ENCODE data around the gene MMP8.

The MMP8 gene

GRCh38 chr11:102719620-102720277 lies 5.0 kb downstream of the MMP8 start:
- no peaks in the 10 kb centered on the region for H3K4me1 ChIP-seq (ENCODE audit: control insufficient read depth, insufficient read depth, low read length, poor library complexity, severe bottlenecking)
- WGBS, 2 experiments (ENCODE audit: insufficient coverage in 2 of 2) = 64 to 73% methylated on average over 4 of the region's 4 CpGs
- no peaks in the 10 kb centered on the region for H3K9me3 ChIP-seq (ENCODE audit: control insufficient read depth, low read length)
- H3K27ac ChIP-seq (ENCODE audit: low read depth, low read length, severe bottlenecking) = no peak overlapping the region
- no peaks in the 10 kb centered on the region for H3K36me3 ChIP-seq (ENCODE audit: control insufficient read depth, insufficient read depth, low read length)
- H3K4me3 ChIP-seq (ENCODE audit: extremely low read depth, insufficient read depth, low read length, poor library complexity, severe bottlenecking) = no peak overlapping the region

GRCh38 chr11:102717280-102717679 lies 7.5 kb downstream of the MMP8 start:
- H3K4me3 ChIP-seq (ENCODE audit: extremely low read depth, insufficient read depth, low read length, poor library complexity, severe bottlenecking) = no peak overlapping the region
- no peak overlapping the region for H3K27ac ChIP-seq (ENCODE audit: low read depth, low read length, severe bottlenecking)
- no peaks in the 10 kb centered on the region for H3K9me3 ChIP-seq (ENCODE audit: control insufficient read depth, low read length)
- no peaks in the 10 kb centered on the region for H3K36me3 ChIP-seq (ENCODE audit: control insufficient read depth, insufficient read depth, low read length)
- H3K4me1 ChIP-seq (ENCODE audit: control insufficient read depth, insufficient read depth, low read length, poor library complexity, severe bottlenecking) = no peaks in the 10 kb centered on the region

DNA sequence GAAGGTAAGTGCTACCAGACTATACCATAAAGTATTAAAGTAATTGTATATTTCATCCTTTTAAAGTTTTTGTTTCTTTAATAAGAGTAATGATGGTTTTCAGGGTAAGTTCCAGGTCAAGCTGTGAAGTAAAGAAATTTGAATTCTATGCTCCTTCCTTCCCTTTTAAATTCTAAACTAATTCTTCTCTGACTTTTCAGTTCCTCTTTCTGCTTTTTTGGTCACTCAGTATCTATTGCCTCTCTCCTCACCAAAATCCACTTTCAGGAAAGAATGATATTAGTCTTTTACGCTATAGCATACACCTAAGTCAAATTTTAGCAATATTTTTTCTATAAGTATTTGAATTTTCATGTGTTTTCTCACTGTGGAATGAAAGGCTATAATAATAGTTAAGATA lies 8.2 kb downstream of the MMP8 start:
- H3K36me3 ChIP-seq (ENCODE audit: control insufficient read depth, insufficient read depth, low read length) = no peaks in the 10 kb centered on the region
- no peaks in the 10 kb centered on the region for H3K9me3 ChIP-seq (ENCODE audit: control insufficient read depth, low read length)
- no peak overlapping the region for H3K4me3 ChIP-seq (ENCODE audit: extremely low read depth, insufficient read depth, low read length, poor library complexity, severe bottlenecking)
- no peaks in the 10 kb centered on the region for H3K4me1 ChIP-seq (ENCODE audit: control insufficient read depth, insufficient read depth, low read length, poor library complexity, severe bottlenecking)
- H3K27ac ChIP-seq (ENCODE audit: low read depth, low read length, severe bottlenecking) = no peak overlapping the region
- WGBS, 2 experiments (ENCODE audit: insufficient coverage in 2 of 2) = no CpG with 5 or more reads among the region's 1 CpG

DNA sequence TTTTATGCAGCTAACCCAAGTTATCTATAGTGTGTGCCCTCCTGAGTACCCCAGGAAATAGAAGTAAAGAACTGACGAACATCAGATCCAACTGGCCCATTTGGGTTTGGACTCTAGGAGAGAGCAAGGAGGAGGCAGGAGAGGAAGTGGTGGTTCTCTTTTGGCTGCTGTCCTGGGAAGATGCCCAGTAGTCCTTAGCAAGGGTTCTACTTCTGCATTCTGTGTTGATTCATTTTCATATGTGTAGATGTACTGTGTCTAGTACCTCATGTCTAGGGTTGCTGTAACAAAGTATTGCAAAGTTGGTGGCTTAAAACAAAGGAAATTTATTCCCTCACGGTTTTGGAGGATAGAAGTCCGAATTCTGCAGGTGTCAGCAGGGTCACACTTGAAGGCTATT lies 12.6 kb downstream of the MMP8 start:
- Histone ChIP-seq H3K36me3 (ENCODE audit: control insufficient read depth, insufficient read depth, low read length) (no peaks in the 10 kb centered on the region), H3K4me3 (ENCODE audit: extremely low read depth, insufficient read depth, low read length, poor library complexity, severe bottlenecking) (no peak overlapping the region), H3K9me3 (ENCODE audit: control insufficient read depth, low read length) (no peaks in the 10 kb centered on the region), H3K4me1 (ENCODE audit: control insufficient read depth, insufficient read depth, low read length, poor library complexity, severe bottlenecking) (no peaks in the 10 kb centered on the region), H3K27ac (ENCODE audit: low read depth, low read length, severe bottlenecking) (no peak overlapping the region)
- 85 to 96% methylated on average over 3 of the region's 3 CpGs for WGBS, 2 experiments (ENCODE audit: insufficient coverage in 2 of 2)

DNA sequence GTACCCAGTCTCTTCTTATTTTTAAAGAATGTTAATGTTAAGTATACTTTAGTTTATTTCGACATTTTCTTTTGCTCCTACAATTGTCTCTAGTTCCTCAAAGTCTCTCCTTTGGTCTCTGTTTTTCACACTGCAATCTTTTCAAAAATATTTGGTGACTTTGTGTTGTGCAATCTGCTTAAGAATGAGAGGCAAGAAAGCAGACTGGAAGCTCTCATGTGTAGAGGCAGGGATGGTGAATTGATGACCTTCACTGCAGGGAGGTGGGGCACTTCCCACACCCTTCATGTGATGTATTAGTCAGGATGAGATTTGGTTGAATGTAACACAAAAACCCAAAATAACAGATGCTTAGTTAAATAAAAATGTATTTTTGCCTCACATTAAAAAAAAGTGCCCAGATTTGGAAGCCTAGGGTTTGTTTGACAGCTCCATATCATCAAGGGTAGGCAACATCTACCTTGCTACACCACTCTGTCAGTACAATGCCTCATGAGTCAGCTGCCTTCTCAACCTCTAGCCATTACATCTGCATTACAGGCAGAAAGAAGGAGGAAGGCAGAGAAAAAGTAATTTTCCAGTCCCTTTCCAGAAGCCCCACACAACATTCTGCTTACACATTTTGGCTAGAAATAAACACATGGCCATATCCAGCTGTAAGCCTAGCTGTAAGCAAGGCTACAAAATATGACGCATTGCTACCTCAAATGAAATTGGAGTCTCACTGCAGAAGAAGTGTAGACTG lies 15.4 kb downstream of the MMP8 start:
- H3K4me1 ChIP-seq (ENCODE audit: control insufficient read depth, insufficient read depth, low read length, poor library complexity, severe bottlenecking) = no peaks in the 10 kb centered on the region
- WGBS, 2 experiments (ENCODE audit: insufficient coverage in 2 of 2) = 80 to 100% methylated on average over 1 of the region's 2 CpGs
- no peak overlapping the region for H3K27ac ChIP-seq (ENCODE audit: low read depth, low read length, severe bottlenecking)
- H3K9me3 ChIP-seq (ENCODE audit: control insufficient read depth, low read length) = no peaks in the 10 kb centered on the region
- no peak overlapping the region for H3K4me3 ChIP-seq (ENCODE audit: extremely low read depth, insufficient read depth, low read length, poor library complexity, severe bottlenecking)
- H3K36me3 ChIP-seq (ENCODE audit: control insufficient read depth, insufficient read depth, low read length) = no peaks in the 10 kb centered on the region

DNA sequence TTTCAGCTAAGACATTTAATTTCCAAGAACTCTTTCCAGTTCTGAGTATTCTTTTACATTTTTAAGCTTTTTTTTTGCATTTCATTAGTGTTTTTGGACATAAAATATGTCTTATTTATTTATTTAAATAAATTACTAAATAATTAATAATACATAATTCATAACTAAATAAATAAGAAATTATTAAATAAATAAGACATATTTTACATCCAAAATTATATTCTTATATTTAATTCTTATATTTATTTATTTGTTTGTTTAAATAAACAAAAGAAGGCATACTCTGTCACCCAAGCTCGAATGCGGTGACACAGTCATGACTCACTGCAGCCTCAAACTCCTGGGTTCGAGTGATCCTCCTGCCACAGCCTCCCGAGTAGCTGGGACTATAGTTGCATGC lies 16.1 kb downstream of the MMP8 start:
- Histone ChIP-seq H3K4me1 (ENCODE audit: control insufficient read depth, insufficient read depth, low read length, poor library complexity, severe bottlenecking) (no peaks in the 10 kb centered on the region), H3K4me3 (ENCODE audit: extremely low read depth, insufficient read depth, low read length, poor library complexity, severe bottlenecking) (no peak overlapping the region), H3K27ac (ENCODE audit: low read depth, low read length, severe bottlenecking) (no peak overlapping the region), H3K36me3 (ENCODE audit: control insufficient read depth, insufficient read depth, low read length) (no peaks in the 10 kb centered on the region), H3K9me3 (ENCODE audit: control insufficient read depth, low read length) (no peaks in the 10 kb centered on the region)
- 81% methylated on average over 3 of the region's 4 CpGs; no CpG with 5 or more reads in 1 of the 2 experiments for WGBS, 2 experiments (ENCODE audit: insufficient coverage in 2 of 2)

- H3K9me3 ChIP-seq (ENCODE audit: control insufficient read depth, low read length) = no peaks in the 10 kb centered on the region
- H3K4me3 ChIP-seq (ENCODE audit: extremely low read depth, insufficient read depth, low read length, poor library complexity, severe bottlenecking) = no peak within 1 kb of the TSS
- H3K36me3 ChIP-seq (ENCODE audit: control insufficient read depth, insufficient read depth, low read length) = no peaks in the 10 kb centered on the region
- no peak within 1 kb of the TSS for H3K27ac ChIP-seq (ENCODE audit: low read depth, low read length, severe bottlenecking)
- 83% methylated on average over 1 of the region's 5 CpGs; no CpG with 5 or more reads in 1 of the 2 experiments for WGBS, 2 experiments (ENCODE audit: insufficient coverage in 2 of 2)
- H3K4me1 ChIP-seq (ENCODE audit: control insufficient read depth, insufficient read depth, low read length, poor library complexity, severe bottlenecking) = no peaks in the 10 kb centered on the region
Observed at GRCh38 chr11:102705626-102706025, 19.1 kb downstream of the MMP8 start, which contains the start of gene MMP27. MMP27 (minus strand) TSS chr11:102705769; CDS start chr11:102705714, 55 bp downstream.

DNA sequence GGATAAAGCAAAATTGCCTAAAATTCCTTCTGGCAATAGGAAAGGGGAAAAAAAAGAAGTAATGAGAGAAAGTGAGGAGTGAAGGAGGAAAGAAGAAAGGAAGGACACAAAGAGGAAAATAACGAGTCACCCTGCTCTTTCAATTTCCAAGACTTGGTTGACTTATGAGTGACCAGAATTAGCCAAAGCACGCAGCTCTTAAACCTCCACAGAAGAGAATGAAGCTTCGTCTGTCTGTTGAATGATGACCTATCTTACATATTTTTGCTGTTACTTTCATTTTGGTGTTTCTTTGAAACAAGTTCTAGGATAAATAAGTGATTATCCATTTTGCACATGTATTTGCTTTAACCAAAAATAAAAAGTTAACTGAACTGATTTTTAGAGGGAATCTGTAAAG lies 19.9 kb downstream of the MMP8 start:
- WGBS, 2 experiments (ENCODE audit: insufficient coverage in 2 of 2) = 83 to 96% methylated on average over 1 to 3 of the region's 3 CpGs
- no peaks in the 10 kb centered on the region for H3K9me3 ChIP-seq (ENCODE audit: control insufficient read depth, low read length)
- H3K36me3 ChIP-seq (ENCODE audit: control insufficient read depth, insufficient read depth, low read length) = no peaks in the 10 kb centered on the region
- H3K4me1 ChIP-seq (ENCODE audit: control insufficient read depth, insufficient read depth, low read length, poor library complexity, severe bottlenecking) = no peaks in the 10 kb centered on the region
- H3K4me3 ChIP-seq (ENCODE audit: extremely low read depth, insufficient read depth, low read length, poor library complexity, severe bottlenecking) = no peak overlapping the region
- H3K27ac ChIP-seq (ENCODE audit: low read depth, low read length, severe bottlenecking) = no peak overlapping the region

- Histone ChIP-seq H3K9me3 (ENCODE audit: control insufficient read depth, low read length) (no peaks in the 10 kb centered on the region), H3K27ac (ENCODE audit: low read depth, low read length, severe bottlenecking) (no peak overlapping the region)
- 100% methylated on average over 2 of the region's 3 CpGs for whole genome bisulfite sequencing, 2 experiments (ENCODE audit: insufficient coverage in 2 of 2)
Observed at GRCh38 chr11:102703826-102704493, 20.8 kb downstream of the MMP8 start.

GRCh38 chr11:102695201-102695600 lies 29.6 kb downstream of the MMP8 start:
- H3K9me3 ChIP-seq (ENCODE audit: control insufficient read depth, low read length) = no peaks in the 10 kb centered on the region
- WGBS, 2 experiments (ENCODE audit: insufficient coverage in 2 of 2) = 100% methylated on average over 1 of the region's 3 CpGs
- no peaks in the 10 kb centered on the region for H3K4me1 ChIP-seq (ENCODE audit: control insufficient read depth, insufficient read depth, low read length, poor library complexity, severe bottlenecking)
- H3K4me3 ChIP-seq (ENCODE audit: extremely low read depth, insufficient read depth, low read length, poor library complexity, severe bottlenecking) = no peak overlapping the region
- H3K27ac ChIP-seq (ENCODE audit: low read depth, low read length, severe bottlenecking) = no peak overlapping the region
- no peaks in the 10 kb centered on the region for H3K36me3 ChIP-seq (ENCODE audit: control insufficient read depth, insufficient read depth, low read length)

More at GRCh38 chr11:102703826-102704493, 20.8 kb downstream of the MMP8 start:
- Histone ChIP-seq H3K36me3 (ENCODE audit: control insufficient read depth, insufficient read depth, low read length) (no peaks in the 10 kb centered on the region), H3K4me3 (ENCODE audit: extremely low read depth, insufficient read depth, low read length, poor library complexity, severe bottlenecking) (no peak overlapping the region), H3K4me1 (ENCODE audit: control insufficient read depth, insufficient read depth, low read length, poor library complexity, severe bottlenecking) (no peaks in the 10 kb centered on the region)

DNA sequence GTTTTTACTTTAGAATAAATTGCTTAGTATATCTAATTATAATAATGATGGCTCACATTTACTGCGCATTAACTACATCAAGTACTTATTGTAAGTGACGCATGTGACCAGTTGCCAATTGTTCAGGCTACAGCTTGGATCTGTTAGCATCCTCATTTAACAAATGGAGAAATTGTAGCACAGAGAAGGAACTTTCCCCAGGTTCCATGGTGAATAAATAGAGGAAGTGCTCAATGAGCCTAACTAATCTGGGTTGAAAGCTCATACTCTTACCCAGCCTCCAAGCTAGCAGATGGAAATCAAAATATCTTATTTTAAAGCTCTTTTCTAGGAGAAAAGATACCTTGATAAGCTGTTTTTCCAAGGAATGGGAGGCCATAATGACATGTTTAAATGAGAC lies 39.0 kb downstream of the MMP8 start:
- Histone ChIP-seq H3K4me1 (ENCODE audit: control insufficient read depth, insufficient read depth, low read length, poor library complexity, severe bottlenecking) (no peaks in the 10 kb centered on the region), H3K4me3 (ENCODE audit: extremely low read depth, insufficient read depth, low read length, poor library complexity, severe bottlenecking) (no peak overlapping the region), H3K27ac (ENCODE audit: low read depth, low read length, severe bottlenecking) (no peak overlapping the region), H3K36me3 (ENCODE audit: control insufficient read depth, insufficient read depth, low read length) (no peaks in the 10 kb centered on the region), H3K9me3 (ENCODE audit: control insufficient read depth, low read length) (no peaks in the 10 kb centered on the region)
- WGBS, 2 experiments (ENCODE audit: insufficient coverage in 2 of 2) = no CpG with 5 or more reads among the region's 2 CpGs

Measured in mesodermal cell (in vitro differentiated cells).